Upper lobe of left lung (tissue), 4 donors: Measurements from ENCODE around the gene SLC27A1.

Experiments used
- CTCF ChIP-seq, 6 experiments: fragments of 450-650 bp in 4 of 6; fragments of 200-600 bp in 2 of 6; sonication (generic) in 2 of 6; IDR thresholded peaks; one replicate each; pipeline ENCODE4 v1.5.1; 2016 to 2019; ENCODE audit warnings: antibody characterized with exemption in 6 of 6
- EP300 ChIP-seq, 4 donors: sonication (generic); formaldehyde crosslinking; IDR thresholded peaks; one replicate each; pipeline ENCODE4 v1.5.1; 2017; ENCODE audit warnings: antibody characterized with exemption in 4 of 4, control low read depth in 2 of 4
- POLR2A ChIP-seq, 4 donors: fragments of 450-650 bp; IDR thresholded peaks; one replicate each; pipeline ENCODE4 v1.5.1; 2016 to 2017; ENCODE audit warnings: antibody characterized with exemption in 4 of 4, mild to moderate bottlenecking in 2 of 4
- POLR2AphosphoS5 ChIP-seq, 2 donors: sonication (generic); formaldehyde crosslinking; IDR thresholded peaks; one replicate each; pipeline ENCODE4 v1.5.1; 2017; ENCODE audit warnings: antibody characterized with exemption in 2 of 2

DNA sequence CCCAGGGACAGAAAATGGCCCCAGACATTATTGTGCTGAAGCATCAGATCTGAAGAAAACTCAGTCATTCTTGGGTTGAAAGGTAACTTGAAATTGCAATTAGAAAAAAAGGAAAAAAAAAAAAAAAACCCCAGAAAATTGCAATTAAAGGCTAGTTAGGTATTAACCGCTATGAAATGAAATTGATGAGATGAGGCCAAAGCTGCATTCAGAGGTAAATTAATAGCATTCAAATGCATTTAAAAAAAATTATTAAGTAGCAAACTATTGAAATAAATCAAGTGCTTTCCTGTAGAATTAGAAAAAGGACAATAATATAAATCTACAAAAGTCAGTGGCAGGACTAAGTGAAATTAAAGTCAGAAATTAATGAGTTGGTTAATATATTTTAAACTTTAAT lies 47.6 kb downstream of the SLC27A1 start:
- TF ChIP-seq EP300 (IDR thresholded peaks at IDR 0.05) (no peak), POLR2AphosphoS5 (IDR thresholded peaks at IDR 0.05) (no peak), CTCF (IDR thresholded peaks at IDR 0.05) (no peak), POLR2A (IDR thresholded peaks at IDR 0.05) (no peak)
